Keratinocyte (primary cell): ENCODE measurements around the gene CDH7.

Source experiments
- CTCF ChIP-seq, 3 experiments: IDR thresholded peaks in 1 of 3; conservative IDR thresholded peaks in 1 of 3; optimal IDR thresholded peaks in 1 of 3; 2 replicates in 2 of 3; 3 replicates in 1 of 3; pipeline versions ENCODE3 to v1.5.1; 2011; ENCODE audit warnings: low read length in 3 of 3, mild to moderate bottlenecking in 3 of 3, moderate library complexity in 2 of 3, control low read depth in 1 of 3, inconsistent platforms in 1 of 3; ENCODE audit not compliant: insufficient read depth in 2 of 3; ENCODE audit errors: extremely low read depth in 1 of 3
- EZH2 ChIP-seq: IDR thresholded peaks from one replicate; pipeline ENCODE4 v1.6.1; 2012; ENCODE audit warnings: inconsistent platforms, mild to moderate bottlenecking, low read length, moderate library complexity

- TF ChIP-seq CTCF (optimal IDR thresholded peaks at IDR 0.05 in 1 of 3, IDR thresholded peaks at IDR 0.05 in 1 of 3, conservative IDR thresholded peaks at IDR 0.05 in 1 of 3; ENCODE audit: extremely low read depth in 1 of 3, insufficient read depth in 2 of 3, low read length in 3 of 3) = no peak
- TF ChIP-seq EZH2 = no peak
Measured at GRCh38 chr18:65752625-65753325, 2.0 kb downstream of the CDH7 start.
